Measurements from ENCODE around the gene FMN1. TPM values are rescaled to one million over a fixed set of nuclear protein-coding genes. Genes with fewer than 3 reads are reported as not detected.

Gene FMN1
- total and polyA plus RNA-seq, 11 donors = 0.61 to 10.6 (median 3.6) TPM

GRCh38 chr15:32901192-32901591, 293.3 kb downstream of the FMN1 start:
- Histone ChIP-seq H3K36me3 (peaks cover 0 to 5% (median 0%) of the 10 kb centered on the region in 9 donors), H3K9me3 (no peaks in the 10 kb centered on the region), H3K4me3 (no peak overlapping the region), H3K27me3 (no peaks in the 10 kb centered on the region), H3K27ac (no peak overlapping the region), H3K4me1 (no peaks in the 10 kb centered on the region)
- DNase-seq = no peak
- intact Hi-C loops (cut with DNase I) = no loop called here
- 65 to 71% (median 67%) methylated on average over 2 of the region's 2 CpGs for WGBS, 4 donors
- ATAC-seq = no peak
- no peak for TF ChIP-seq POLR2A (IDR thresholded peaks at IDR 0.05)
- TF ChIP-seq, protein P1, sequence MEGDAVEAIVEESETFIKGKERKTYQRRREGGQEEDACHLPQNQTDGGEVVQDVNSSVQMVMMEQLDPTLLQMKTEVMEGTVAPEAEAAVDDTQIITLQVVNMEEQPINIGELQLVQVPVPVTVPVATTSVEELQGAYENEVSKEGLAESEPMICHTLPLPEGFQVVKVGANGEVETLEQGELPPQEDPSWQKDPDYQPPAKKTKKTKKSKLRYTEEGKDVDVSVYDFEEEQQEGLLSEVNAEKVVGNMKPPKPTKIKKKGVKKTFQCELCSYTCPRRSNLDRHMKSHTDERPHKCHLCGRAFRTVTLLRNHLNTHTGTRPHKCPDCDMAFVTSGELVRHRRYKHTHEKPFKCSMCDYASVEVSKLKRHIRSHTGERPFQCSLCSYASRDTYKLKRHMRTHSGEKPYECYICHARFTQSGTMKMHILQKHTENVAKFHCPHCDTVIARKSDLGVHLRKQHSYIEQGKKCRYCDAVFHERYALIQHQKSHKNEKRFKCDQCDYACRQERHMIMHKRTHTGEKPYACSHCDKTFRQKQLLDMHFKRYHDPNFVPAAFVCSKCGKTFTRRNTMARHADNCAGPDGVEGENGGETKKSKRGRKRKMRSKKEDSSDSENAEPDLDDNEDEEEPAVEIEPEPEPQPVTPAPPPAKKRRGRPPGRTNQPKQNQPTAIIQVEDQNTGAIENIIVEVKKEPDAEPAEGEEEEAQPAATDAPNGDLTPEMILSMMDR (IDR thresholded peaks at IDR 0.05) = no peak

GRCh38 chr15:32899126-32899596, 295.4 kb downstream of the FMN1 start:
- H3K4me3 ChIP-seq = no peak overlapping the region
- no peaks in the 10 kb centered on the region for H3K4me1 ChIP-seq
- no peaks in the 10 kb centered on the region for H3K27me3 ChIP-seq
- TF ChIP-seq, protein P1 (IDR thresholded peaks at IDR 0.05) = no peak
- TF ChIP-seq POLR2A (IDR thresholded peaks at IDR 0.05) = no peak
- WGBS, 4 donors = 31 to 48% (median 40%) methylated on average over 6 of the region's 6 CpGs
- DNase-seq (no peak), ATAC-seq (no peak)
- no peak overlapping the region for H3K27ac ChIP-seq
- no peaks in the 10 kb centered on the region for H3K9me3 ChIP-seq
- peaks cover 0 to 5% (median 0%) of the 10 kb centered on the region in 9 donors for H3K36me3 ChIP-seq
- intact Hi-C loops (cut with DNase I) = no loop called here

GRCh38 chr15:32898414-32898813, 296.1 kb downstream of the FMN1 start:
- H3K27ac ChIP-seq = no peak overlapping the region
- no peak for DNase-seq
- no peak for TF ChIP-seq POLR2A (IDR thresholded peaks at IDR 0.05)
- TF ChIP-seq, protein P1 (IDR thresholded peaks at IDR 0.05) = no peak
- peaks cover 0 to 5% (median 0%) of the 10 kb centered on the region in 9 donors for H3K36me3 ChIP-seq
- no peak for ATAC-seq
- H3K4me3 ChIP-seq = no peak overlapping the region
- intact Hi-C loops (cut with DNase I) = no loop called here
- 63 to 74% (median 68%) methylated on average over 4 of the region's 4 CpGs for WGBS, 4 donors
- no peaks in the 10 kb centered on the region for H3K27me3 ChIP-seq
- H3K4me1 ChIP-seq = no peaks in the 10 kb centered on the region
- no peaks in the 10 kb centered on the region for H3K9me3 ChIP-seq

- TF ChIP-seq POLR2A (IDR thresholded peaks at IDR 0.05) = no peak
- TF ChIP-seq, protein P1 (IDR thresholded peaks at IDR 0.05) = no peak
- Histone ChIP-seq H3K9me3 (no peaks in the 10 kb centered on the region), H3K27me3 (no peaks in the 10 kb centered on the region), H3K27ac (no peak overlapping the region), H3K4me1 (no peaks in the 10 kb centered on the region), H3K4me3 (no peak overlapping the region), H3K36me3 (no peaks in the 10 kb centered on the region)
- DNase-seq (no peak), ATAC-seq (no peak)
- intact Hi-C loops (cut with DNase I) = loop anchor here in 1 of 10 donors (5.0 kb wide), 1 partner anchor 36 kb away; no protein-coding TSS in a partner anchor
These were observed 301.1 kb downstream of the FMN1 start for GRCh38 chr15:32893421-32893820.
